Measurements from ENCODE around the gene TTLL11. TPM values are rescaled to one million over a fixed set of nuclear protein-coding genes. Genes with fewer than 3 reads are reported as not detected.
A peak's percentile ranks its signal among the peaks of the same experiment; 100 is the strongest.

The TTLL11 gene
- total RNA-seq, 1 experiment from 2014 or later, result 1.5 TPM

GRCh38 chr9:121812159-121812735 is 280.9 kb downstream of the TTLL11 start:
- H3K79me1 ChIP-seq (ENCODE audit: insufficient read depth, low read depth, low read length, poor library complexity, severe bottlenecking), result no peaks in the 10 kb centered on the region
- H4K5ac ChIP-seq (ENCODE audit: insufficient read length, low read depth, low read length), result no peak overlapping the region
- H3K4me3 Mint-ChIP-seq, result no peak overlapping the region; a peak in 1 of 5 replicates
- no peak overlapping the region for H3T11ph ChIP-seq (ENCODE audit: low read length)
- no peak overlapping the region for H3K18ac ChIP-seq (ENCODE audit: insufficient read length, low read depth, low read length)
- no peak overlapping the region for H2BK5ac ChIP-seq (ENCODE audit: insufficient read length, low read length)
- no peak overlapping the region; the same call in 1 of the 2 replicates for H3K14ac ChIP-seq (ENCODE audit: insufficient read depth, low read length)
- H2BK12ac ChIP-seq (ENCODE audit: insufficient read length, low read depth, low read length), result no peak overlapping the region
- H3K79me2 ChIP-seq (ENCODE audit: insufficient read depth, low read length), result no peaks in the 10 kb centered on the region
- TF ChIP-seq CTCF (conservative IDR thresholded peaks at IDR 0.05), result no peak
- no peak overlapping the region for H3K27ac ChIP-seq (ENCODE audit: insufficient read length, low read depth, low read length)
- H2BK15ac ChIP-seq (ENCODE audit: low read depth, low read length), result no peak overlapping the region
- DNase-seq, result no peak
- 0 out of 7 replicates have a peak overlapping the region, but pooled peaks of 1 of the 3 experiments have one; percentile 8 for H3K27ac Mint-ChIP-seq
- H3K36me3 Mint-ChIP-seq (ENCODE audit: insufficient read depth in 1 of 3, low read depth in 3 of 3), result no peaks in the 10 kb centered on the region
- peaks cover 31 to 39% of the 10 kb centered on the region in 2 experiments for H3K4me1 Mint-ChIP-seq
- H2BK20ac ChIP-seq (ENCODE audit: low read depth, low read length, poor library complexity, severe bottlenecking), result no peak overlapping the region
- H3K4ac ChIP-seq (ENCODE audit: low read depth, low read length), result no peak overlapping the region
- H3K23ac ChIP-seq (ENCODE audit: insufficient read length, low read depth, low read length), result no peak overlapping the region
- no peaks in the 10 kb centered on the region for H4K20me1 ChIP-seq (ENCODE audit: control insufficient read depth, insufficient read depth, insufficient read length)
- H3K4me2 ChIP-seq (ENCODE audit: insufficient read depth, insufficient read length, low read length), result no peak overlapping the region
- H2AFZ ChIP-seq (ENCODE audit: low read length), result no peak overlapping the region
- no peak overlapping the region for H2BK120ac ChIP-seq (ENCODE audit: low read depth, low read length, poor library complexity, severe bottlenecking)
- no peaks in the 10 kb centered on the region for H3K9me3 ChIP-seq (ENCODE audit: control insufficient read depth, low read depth, low read length)
- H3K27me3 Mint-ChIP-seq (ENCODE audit: low read depth), result no peaks in the 10 kb centered on the region; the same call in 1 of the 2 replicates
- H4K8ac ChIP-seq (replicated peaks; ENCODE audit: insufficient read length, low read depth, low read length), result no peak overlapping the region
- peaks cover 0 to 4% of the 10 kb centered on the region in 2 experiments; a peak in 1 of 5 replicates for H3K9me3 Mint-ChIP-seq
- H2AK5ac ChIP-seq (ENCODE audit: insufficient read length, low read length), result no peak overlapping the region
- no peak overlapping the region for H4K91ac ChIP-seq (ENCODE audit: insufficient read length, low read depth, low read length)
- H3K23me2 ChIP-seq (ENCODE audit: insufficient read length, low read depth, low read length, poor library complexity, severe bottlenecking), result no peaks in the 10 kb centered on the region
- H3K56ac ChIP-seq (ENCODE audit: insufficient read length, low read depth, low read length), result no peak overlapping the region
- no peaks in the 10 kb centered on the region for H3K4me1 ChIP-seq (ENCODE audit: insufficient read depth, low read length)
- no peaks in the 10 kb centered on the region for H3K27me3 ChIP-seq (ENCODE audit: insufficient read depth, low read length)
- WGBS (ENCODE audit: extremely low coverage, insufficient read length, low lambda C conversion rate), result no CpG with 5 or more reads among the region's 12 CpGs
- H3K9ac ChIP-seq (ENCODE audit: extremely low read depth, insufficient read length, low read length), result no peak overlapping the region

Measured in H9 (cell line).